ENCODE data around the gene GPR142. TPM values are rescaled to one million over a fixed set of nuclear protein-coding genes. Genes with fewer than 3 reads are reported as not detected.

Gene GPR142
- polyA plus RNA-seq, 1 of the 3 experiments (the other 2 are of a cell fraction) = not detected

DNA sequence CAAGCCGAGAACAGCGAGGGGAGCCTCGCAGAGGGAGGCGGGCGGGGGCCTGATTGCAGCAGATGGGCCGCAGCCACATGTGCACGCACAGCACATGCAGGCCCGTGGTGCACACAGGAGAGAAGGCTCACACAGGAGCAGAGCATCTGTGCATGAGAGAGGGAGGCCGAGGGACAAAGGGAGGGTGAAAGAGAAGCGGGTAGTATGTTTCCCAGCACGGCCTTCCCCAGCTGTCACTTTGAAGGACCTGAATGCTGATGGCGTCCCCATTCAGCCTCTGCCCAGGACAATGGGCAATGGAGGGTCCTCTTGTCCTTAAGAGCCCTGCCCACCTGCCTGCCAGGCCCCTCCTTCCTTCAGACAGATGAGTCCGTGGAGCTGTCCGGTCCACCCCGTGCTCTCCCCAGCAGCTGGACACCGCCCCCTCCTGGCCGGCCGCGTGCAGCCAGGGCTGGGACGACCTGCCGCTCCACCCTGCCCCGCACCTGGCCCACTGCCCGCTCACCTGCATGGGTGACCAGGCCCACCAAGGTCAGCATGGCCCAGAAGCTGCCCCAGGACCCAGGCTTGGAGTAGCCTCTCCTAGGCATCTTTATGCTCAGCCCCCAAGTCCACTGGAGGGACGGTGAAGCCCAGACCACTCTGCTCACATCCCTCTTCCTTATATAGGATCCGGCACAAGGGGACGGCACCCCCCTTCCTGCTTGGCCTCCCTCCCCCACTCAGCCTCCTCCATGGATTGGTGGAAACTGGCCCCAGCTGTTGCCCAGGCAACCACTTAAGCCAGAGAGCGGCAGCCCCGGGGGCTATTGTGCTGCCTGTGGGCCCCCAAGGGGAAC is 5.9 kb upstream of the GPR142 start, which contains the start of gene BTBD17:
Gene BTBD17 (minus strand): TSS at position 639 of the 839 bp plus-strand sequence. CDS start 49 bp downstream, at position 590.
- CTCF ChIA-PET = interaction anchor here (0.6 to 13.1 kb wide), 26 partner anchors 8 to 162 kb away, joined by 3 to 194 read pairs (median 5); partner anchors contain the start of gene GPR142
- no peak within 1 kb of the TSS for H3K27ac ChIP-seq (ENCODE audit: low read depth in 2 of 2, low read length in 1 of 2)
- H3K4me2 ChIP-seq = no peak within 1 kb of the TSS
- no peaks in the 10 kb centered on the region for H3F3A ChIP-seq (replicated peaks; ENCODE audit: insufficient read depth)
- no peaks in the 10 kb centered on the region for H3K79me2 ChIP-seq (ENCODE audit: insufficient read depth)
- no peaks in the 10 kb centered on the region for H3K27me3 ChIP-seq (ENCODE audit: insufficient read depth)
- POLR2A ChIA-PET = interaction anchor here (1.3 kb wide), 1 partner anchor 10 kb away, joined by 3 read pairs; no protein-coding TSS in a partner anchor
- H3K36me3 ChIP-seq (replicated peaks in 1 of 2; ENCODE audit: control insufficient read depth in 1 of 2, insufficient read depth in 2 of 2, low read length in 1 of 2) = no peaks in the 10 kb centered on the region
- H3K9me2 ChIP-seq = no peaks in the 10 kb centered on the region
- DNase-seq = peak; percentile 78
- H3K4me1 ChIP-seq (ENCODE audit: control insufficient read depth in 1 of 2, insufficient read depth in 2 of 2, low read depth in 1 of 2, low read length in 1 of 2) = no peaks in the 10 kb centered on the region; a peak in 1 of 4 replicates
- no peak within 1 kb of the TSS for H2AFZ ChIP-seq (ENCODE audit: low read depth)
- 55% methylated on average over 20 of the region's 28 CpGs for WGBS (ENCODE audit: low lambda C conversion rate)
- H3K9me3 ChIP-seq = no peaks in the 10 kb centered on the region
- TF ChIP-seq RAD21 (IDR thresholded peaks at IDR 0.05; ENCODE audit: low read length) = peak; percentile 40
- TF ChIP-seq GATA2 (CRISPR knock-in tag; IDR thresholded peaks at IDR 0.05) = no peak
- TF ChIP-seq ELF1 (IDR thresholded peaks at IDR 0.05) = no peak
- no peak within 1 kb of the TSS for H3K9ac ChIP-seq
- peak within 1 kb of the TSS in 1 of 2 experiments; percentile 49; a peak in 1 of 4 replicates for H3K4me3 ChIP-seq (ENCODE audit: low read depth in 2 of 2, low read length in 1 of 2)
- H4K20me1 ChIP-seq (ENCODE audit: insufficient read depth) = no peaks in the 10 kb centered on the region

DNA sequence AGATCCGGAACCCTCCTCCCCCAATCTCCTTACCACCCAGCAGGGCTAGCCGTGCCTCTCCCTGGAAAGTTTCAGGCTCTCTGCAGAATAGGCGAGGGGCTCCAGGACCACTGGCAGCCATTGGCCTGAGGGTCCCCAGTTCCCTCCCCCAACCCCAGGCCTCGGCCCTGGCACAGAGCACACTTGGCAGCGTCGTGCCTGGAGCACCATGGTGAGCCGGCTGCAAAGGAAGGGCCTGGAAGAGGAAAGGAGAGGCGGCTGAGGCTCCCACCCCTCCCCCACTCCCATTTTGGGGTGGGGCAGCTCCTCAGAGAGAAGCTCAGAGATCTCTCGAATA is 5.3 kb upstream of the GPR142 start:
- H3F3A ChIP-seq (replicated peaks; ENCODE audit: insufficient read depth) = no peaks in the 10 kb centered on the region
- H3K4me3 ChIP-seq (ENCODE audit: low read depth in 2 of 2, low read length in 1 of 2) = no peak overlapping the region
- CTCF ChIA-PET = interaction anchor here (0.9 to 13.1 kb wide), 18 partner anchors 9 to 162 kb away, joined by 3 to 194 read pairs (median 6); no protein-coding TSS in a partner anchor
- H3K4me2 ChIP-seq = no peak overlapping the region
- H3K79me2 ChIP-seq (ENCODE audit: insufficient read depth) = no peaks in the 10 kb centered on the region
- no peaks in the 10 kb centered on the region for H3K9me2 ChIP-seq
- POLR2A ChIA-PET = no interaction called here
- H3K9ac ChIP-seq = no peak overlapping the region
- H4K20me1 ChIP-seq (ENCODE audit: insufficient read depth) = no peaks in the 10 kb centered on the region
- H3K27ac ChIP-seq (ENCODE audit: low read depth in 2 of 2, low read length in 1 of 2) = no peak overlapping the region
- WGBS (ENCODE audit: low lambda C conversion rate) = 20% methylated on average over 7 of the region's 9 CpGs
- H3K36me3 ChIP-seq (replicated peaks in 1 of 2; ENCODE audit: control insufficient read depth in 1 of 2, insufficient read depth in 2 of 2, low read length in 1 of 2) = no peaks in the 10 kb centered on the region
- TF ChIP-seq POLR2AphosphoS5 (IDR thresholded peaks at IDR 0.05; ENCODE audit: low read depth, low read length) = no peak
- TF ChIP-seq, protein P1, sequence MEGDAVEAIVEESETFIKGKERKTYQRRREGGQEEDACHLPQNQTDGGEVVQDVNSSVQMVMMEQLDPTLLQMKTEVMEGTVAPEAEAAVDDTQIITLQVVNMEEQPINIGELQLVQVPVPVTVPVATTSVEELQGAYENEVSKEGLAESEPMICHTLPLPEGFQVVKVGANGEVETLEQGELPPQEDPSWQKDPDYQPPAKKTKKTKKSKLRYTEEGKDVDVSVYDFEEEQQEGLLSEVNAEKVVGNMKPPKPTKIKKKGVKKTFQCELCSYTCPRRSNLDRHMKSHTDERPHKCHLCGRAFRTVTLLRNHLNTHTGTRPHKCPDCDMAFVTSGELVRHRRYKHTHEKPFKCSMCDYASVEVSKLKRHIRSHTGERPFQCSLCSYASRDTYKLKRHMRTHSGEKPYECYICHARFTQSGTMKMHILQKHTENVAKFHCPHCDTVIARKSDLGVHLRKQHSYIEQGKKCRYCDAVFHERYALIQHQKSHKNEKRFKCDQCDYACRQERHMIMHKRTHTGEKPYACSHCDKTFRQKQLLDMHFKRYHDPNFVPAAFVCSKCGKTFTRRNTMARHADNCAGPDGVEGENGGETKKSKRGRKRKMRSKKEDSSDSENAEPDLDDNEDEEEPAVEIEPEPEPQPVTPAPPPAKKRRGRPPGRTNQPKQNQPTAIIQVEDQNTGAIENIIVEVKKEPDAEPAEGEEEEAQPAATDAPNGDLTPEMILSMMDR (IDR thresholded peaks at IDR 0.05) = no peak
- no peak for TF ChIP-seq JUND (IDR thresholded peaks at IDR 0.05)
- no peak for TF ChIP-seq NFIC (IDR thresholded peaks at IDR 0.05; ENCODE audit: borderline replicate concordance)
- no peak for TF ChIP-seq RFX5 (IDR thresholded peaks at IDR 0.05; ENCODE audit: low read length)
- no peak for TF ChIP-seq MXI1 (IDR thresholded peaks at IDR 0.05; ENCODE audit: low read depth, low read length)
- no peaks in the 10 kb centered on the region; a peak in 1 of 4 replicates for H3K4me1 ChIP-seq (ENCODE audit: control insufficient read depth in 1 of 2, insufficient read depth in 2 of 2, low read depth in 1 of 2, low read length in 1 of 2)
- H3K9me3 ChIP-seq = no peaks in the 10 kb centered on the region
- H2AFZ ChIP-seq (ENCODE audit: low read depth) = no peak overlapping the region
- no peak for DNase-seq
- no peaks in the 10 kb centered on the region for H3K27me3 ChIP-seq (ENCODE audit: insufficient read depth)

Data from SK-N-SH (cell line).